VCaP (cell line): ENCODE results near the gene NEDD4L.
A peak's percentile ranks its signal among the peaks of the same experiment; 100 is the strongest.

Experiments
- H3K27ac ChIP-seq: fragments of 450-650 bp; 2 replicates; pipeline ENCODE4 v1.5.1; 2017
- TF ChIP-seq, protein P1 (sequence below): fragments of 450-650 bp; conservative IDR thresholded peaks from 2 replicates; pipeline ENCODE4 v1.5.1; 2017; ENCODE audit warnings: mild to moderate bottlenecking, moderate library complexity

The NEDD4L gene

DNA sequence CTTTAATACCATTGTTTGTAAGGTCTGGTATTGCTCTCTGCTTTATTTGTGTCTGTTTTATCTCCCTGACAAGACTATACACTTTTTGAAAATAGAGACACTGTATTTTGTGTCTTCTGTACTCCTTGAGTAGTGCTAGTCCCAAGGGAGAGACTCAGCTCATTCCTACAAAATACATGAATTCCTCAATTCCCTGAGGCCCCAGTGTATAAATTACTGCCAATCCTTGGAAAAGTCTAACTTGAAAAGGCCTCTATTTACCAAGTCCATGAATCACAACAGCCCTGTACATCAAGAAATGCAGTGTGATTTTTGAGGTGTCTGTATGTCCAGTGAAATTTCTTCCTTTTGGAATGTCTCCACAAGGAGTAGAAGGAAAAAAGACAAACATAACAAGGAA is 34.9 kb upstream of the NEDD4L start:
- TF ChIP-seq, protein P1, sequence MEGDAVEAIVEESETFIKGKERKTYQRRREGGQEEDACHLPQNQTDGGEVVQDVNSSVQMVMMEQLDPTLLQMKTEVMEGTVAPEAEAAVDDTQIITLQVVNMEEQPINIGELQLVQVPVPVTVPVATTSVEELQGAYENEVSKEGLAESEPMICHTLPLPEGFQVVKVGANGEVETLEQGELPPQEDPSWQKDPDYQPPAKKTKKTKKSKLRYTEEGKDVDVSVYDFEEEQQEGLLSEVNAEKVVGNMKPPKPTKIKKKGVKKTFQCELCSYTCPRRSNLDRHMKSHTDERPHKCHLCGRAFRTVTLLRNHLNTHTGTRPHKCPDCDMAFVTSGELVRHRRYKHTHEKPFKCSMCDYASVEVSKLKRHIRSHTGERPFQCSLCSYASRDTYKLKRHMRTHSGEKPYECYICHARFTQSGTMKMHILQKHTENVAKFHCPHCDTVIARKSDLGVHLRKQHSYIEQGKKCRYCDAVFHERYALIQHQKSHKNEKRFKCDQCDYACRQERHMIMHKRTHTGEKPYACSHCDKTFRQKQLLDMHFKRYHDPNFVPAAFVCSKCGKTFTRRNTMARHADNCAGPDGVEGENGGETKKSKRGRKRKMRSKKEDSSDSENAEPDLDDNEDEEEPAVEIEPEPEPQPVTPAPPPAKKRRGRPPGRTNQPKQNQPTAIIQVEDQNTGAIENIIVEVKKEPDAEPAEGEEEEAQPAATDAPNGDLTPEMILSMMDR, result no peak
- no peak overlapping the region for H3K27ac ChIP-seq

GRCh38 chr18:58010265-58010664 is 33.8 kb upstream of the NEDD4L start:
- TF ChIP-seq, protein P1, result no peak
- H3K27ac ChIP-seq, result no peak overlapping the region

GRCh38 chr18:58012356-58012755 is 31.7 kb upstream of the NEDD4L start:
- TF ChIP-seq, protein P1, result no peak

DNA sequence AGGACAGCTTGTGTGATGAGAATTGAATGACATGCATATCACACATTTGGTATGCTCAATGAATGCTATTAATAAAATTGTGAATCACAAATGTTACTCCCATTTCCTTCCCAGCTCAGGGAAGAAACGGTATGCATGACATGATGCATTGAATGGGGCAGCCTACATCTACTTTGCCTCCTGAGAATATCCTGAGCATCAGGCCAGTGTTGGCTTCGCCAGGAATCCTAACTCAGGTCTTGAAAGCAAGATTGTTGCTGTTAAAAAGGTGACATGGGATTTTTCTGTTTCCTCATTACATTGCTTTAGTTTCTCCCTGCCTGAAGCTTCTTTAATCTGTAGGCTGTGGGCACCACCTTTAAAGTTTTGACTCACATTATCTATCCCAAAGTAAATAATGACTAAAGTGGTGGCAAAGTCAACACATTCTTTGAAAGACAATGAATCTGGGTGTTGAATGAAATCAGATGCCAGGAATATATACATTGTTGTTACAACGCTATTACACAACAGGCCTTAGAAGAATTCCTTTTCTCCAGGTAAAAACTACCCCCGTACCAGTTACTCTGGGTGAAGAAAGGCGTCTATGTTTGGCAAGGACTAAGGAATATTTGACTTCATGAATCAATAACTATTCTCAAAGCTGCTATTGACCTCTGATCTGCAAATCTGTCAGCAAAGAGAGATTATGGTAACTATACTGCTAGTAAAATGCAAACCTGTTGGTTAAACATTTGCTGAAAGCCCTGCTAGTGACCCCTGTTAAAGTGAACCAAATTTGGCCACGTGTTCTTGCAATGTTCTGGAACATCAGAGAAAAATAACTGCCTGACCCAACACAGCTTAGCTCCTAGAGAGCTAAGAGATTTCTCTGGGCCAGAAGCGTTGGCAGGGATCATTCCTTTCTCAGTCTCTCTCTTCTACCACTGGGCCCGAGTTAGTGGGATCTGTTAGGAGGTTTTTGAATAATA is 30.5 kb upstream of the NEDD4L start:
- TF ChIP-seq, protein P1, result no peak
- no peak overlapping the region for H3K27ac ChIP-seq

More at GRCh38 chr18:58012356-58012755, 31.7 kb upstream of the NEDD4L start:
- no peak overlapping the region for H3K27ac ChIP-seq

DNA sequence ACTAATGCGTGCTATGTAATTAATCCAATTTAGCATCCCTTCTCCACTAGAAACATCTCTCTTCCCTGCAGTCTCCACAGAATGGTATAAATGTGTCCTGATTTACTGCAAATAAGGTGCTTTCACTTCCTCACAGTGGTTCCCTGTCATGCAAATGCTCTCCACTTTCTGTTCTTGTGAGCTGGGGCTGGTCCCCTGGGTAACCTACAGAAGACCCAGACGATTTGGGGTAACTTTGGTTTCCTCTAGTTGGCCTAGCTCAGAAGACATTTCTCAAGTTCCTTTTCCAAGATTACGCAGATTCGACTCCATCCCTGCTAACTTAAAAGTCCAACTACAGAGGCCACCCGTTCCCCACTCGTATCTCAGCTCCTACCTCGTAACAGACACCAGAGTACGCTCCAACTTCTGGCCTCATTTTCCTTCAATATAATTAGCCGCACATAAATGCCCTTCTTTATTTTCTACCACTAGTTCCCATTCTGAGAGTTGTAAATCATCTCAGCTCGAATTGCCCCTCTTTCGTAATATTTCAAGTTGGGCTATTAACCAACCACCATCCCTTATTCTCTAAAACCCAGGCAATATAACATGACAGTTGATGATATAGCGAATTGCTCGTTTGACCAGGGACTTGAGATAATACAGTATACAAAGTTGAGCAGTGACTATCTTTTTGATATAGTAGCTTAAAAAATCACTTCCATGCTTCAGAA is 28.8 kb upstream of the NEDD4L start:
- TF ChIP-seq, protein P1, result no peak
- no peak overlapping the region for H3K27ac ChIP-seq

GRCh38 chr18:58017267-58017666 is 26.8 kb upstream of the NEDD4L start:
- H3K27ac ChIP-seq, result no peak overlapping the region
- TF ChIP-seq, protein P1, result no peak

- H3K27ac ChIP-seq, result peak overlapping the region; percentile 34; the same call in 1 of the 2 replicates
- TF ChIP-seq, protein P1, result no peak
These were observed 23.4 kb upstream of the NEDD4L start for GRCh38 chr18:58020567-58021107.
